Activated CD4-positive, alpha-beta T cell treated with anti-CD3 and anti-CD28 coated beads, Interleukin-2, amount 10 ng/mL, durations not matched to agents 24 days and 14 days (primary cell): ENCODE results near the gene MUC5B. TPM values are rescaled to one million over a fixed set of nuclear protein-coding genes. Genes with fewer than 3 reads are reported as not detected.
"Not testable (repeated sequence)": the region's sequence is repeated elsewhere in the genome, so short reads cannot be mapped to it uniquely, and the experiment has no call there.

Experiments
- DNase-seq: peaks from one replicate; pipeline ENCODE4 v3.0.0; 2022
- H3K27ac Mint-ChIP-seq: one replicate; pipeline ENCODE4 v1.8.0; 2022; ENCODE audit warnings: mild to moderate bottlenecking, mixed read lengths
- H3K27me3 Mint-ChIP-seq: one replicate; pipeline ENCODE4 v1.8.0; 2022; ENCODE audit warnings: mixed read lengths
- H3K36me3 Mint-ChIP-seq: one replicate; pipeline ENCODE4 v1.8.0; 2022; ENCODE audit warnings: low read depth, mild to moderate bottlenecking, mixed read lengths
- H3K4me1 Mint-ChIP-seq: one replicate; pipeline ENCODE4 v1.8.0; 2021; ENCODE audit warnings: mixed read lengths
- H3K4me3 Mint-ChIP-seq: one replicate; pipeline ENCODE4 v1.8.0; 2022; ENCODE audit warnings: mild to moderate bottlenecking, moderate library complexity, mixed read lengths
- H3K9me3 Mint-ChIP-seq: one replicate; pipeline ENCODE4 v1.8.0; 2021; ENCODE audit warnings: mixed read lengths
- intact Hi-C: fragments of 100-400 bp; cut with micrococcal nuclease; formaldehyde crosslinking; loops from one replicate; pipeline ENCODE4 v1.15.1; 2023
- total RNA-seq: library from RNA; stranded (reverse); gene quantifications from 2 replicates; pipeline ENCODE4 v1.2.3, GENCODE V29; 2022

MUC5B gene
- total RNA-seq, 1 donor from 2014 or later = not detected

DNA sequence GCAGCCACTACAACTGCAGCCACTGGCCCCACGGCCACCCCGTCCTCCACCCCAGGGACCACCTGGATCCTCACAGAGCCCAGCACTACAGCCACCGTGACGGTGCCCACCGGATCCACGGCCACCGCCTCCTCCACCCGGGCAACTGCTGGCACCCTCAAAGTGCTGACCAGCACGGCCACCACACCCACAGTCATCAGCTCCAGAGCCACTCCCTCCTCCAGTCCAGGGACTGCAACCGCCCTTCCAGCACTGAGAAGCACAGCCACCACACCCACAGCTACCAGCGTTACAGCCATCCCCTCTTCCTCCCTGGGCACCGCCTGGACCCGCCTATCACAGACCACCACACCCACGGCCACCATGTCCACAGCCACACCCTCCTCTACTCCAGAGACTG, 23.4 kb downstream of the MUC5B start:
- H3K27ac Mint-ChIP-seq, H3K36me3 Mint-ChIP-seq, H3K9me3 Mint-ChIP-seq, H3K4me1 Mint-ChIP-seq, intact Hi-C loops, H3K27me3 Mint-ChIP-seq, DNase-seq, H3K4me3 Mint-ChIP-seq: not testable (repeated sequence)

GRCh38 chr11:1247026-1247425, 24.2 kb downstream of the MUC5B start:
- H3K27me3 Mint-ChIP-seq, DNase-seq, intact Hi-C loops, H3K36me3 Mint-ChIP-seq, H3K4me3 Mint-ChIP-seq, H3K4me1 Mint-ChIP-seq, H3K27ac Mint-ChIP-seq, H3K9me3 Mint-ChIP-seq: not testable (repeated sequence)

- H3K27me3 Mint-ChIP-seq, H3K36me3 Mint-ChIP-seq, H3K4me3 Mint-ChIP-seq, H3K4me1 Mint-ChIP-seq, DNase-seq, intact Hi-C loops, H3K9me3 Mint-ChIP-seq, H3K27ac Mint-ChIP-seq: not testable (repeated sequence)
Measured at GRCh38 chr11:1248951-1249350, 26.1 kb downstream of the MUC5B start.

DNA sequence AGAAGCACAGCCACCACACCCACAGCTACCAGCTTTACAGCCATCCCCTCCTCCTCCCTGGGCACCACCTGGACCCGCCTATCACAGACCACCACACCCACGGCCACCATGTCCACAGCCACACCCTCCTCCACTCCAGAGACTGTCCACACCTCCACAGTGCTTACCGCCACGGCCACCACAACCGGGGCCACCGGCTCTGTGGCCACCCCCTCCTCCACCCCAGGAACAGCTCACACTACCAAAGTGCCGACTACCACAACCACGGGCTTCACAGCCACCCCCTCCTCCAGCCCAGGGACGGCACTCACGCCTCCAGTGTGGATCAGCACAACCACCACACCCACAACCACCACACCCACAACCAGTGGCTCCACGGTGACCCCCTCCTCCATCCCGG, 27.5 kb downstream of the MUC5B start:
- DNase-seq, H3K4me3 Mint-ChIP-seq, H3K27ac Mint-ChIP-seq, H3K36me3 Mint-ChIP-seq, H3K9me3 Mint-ChIP-seq, intact Hi-C loops, H3K4me1 Mint-ChIP-seq, H3K27me3 Mint-ChIP-seq: not testable (repeated sequence)

- H3K4me1 Mint-ChIP-seq = no peaks in the 10 kb centered on the region
- intact Hi-C loops = no loop called here
- no peaks in the 10 kb centered on the region for H3K27me3 Mint-ChIP-seq
- H3K27ac Mint-ChIP-seq = no peak overlapping the region
- no peak for DNase-seq
- no peak overlapping the region for H3K4me3 Mint-ChIP-seq
- peaks cover 8% of the 10 kb centered on the region for H3K9me3 Mint-ChIP-seq
- peaks cover 4% of the 10 kb centered on the region for H3K36me3 Mint-ChIP-seq
Measured at GRCh38 chr11:1251236-1251770, 28.4 kb downstream of the MUC5B start.

DNA sequence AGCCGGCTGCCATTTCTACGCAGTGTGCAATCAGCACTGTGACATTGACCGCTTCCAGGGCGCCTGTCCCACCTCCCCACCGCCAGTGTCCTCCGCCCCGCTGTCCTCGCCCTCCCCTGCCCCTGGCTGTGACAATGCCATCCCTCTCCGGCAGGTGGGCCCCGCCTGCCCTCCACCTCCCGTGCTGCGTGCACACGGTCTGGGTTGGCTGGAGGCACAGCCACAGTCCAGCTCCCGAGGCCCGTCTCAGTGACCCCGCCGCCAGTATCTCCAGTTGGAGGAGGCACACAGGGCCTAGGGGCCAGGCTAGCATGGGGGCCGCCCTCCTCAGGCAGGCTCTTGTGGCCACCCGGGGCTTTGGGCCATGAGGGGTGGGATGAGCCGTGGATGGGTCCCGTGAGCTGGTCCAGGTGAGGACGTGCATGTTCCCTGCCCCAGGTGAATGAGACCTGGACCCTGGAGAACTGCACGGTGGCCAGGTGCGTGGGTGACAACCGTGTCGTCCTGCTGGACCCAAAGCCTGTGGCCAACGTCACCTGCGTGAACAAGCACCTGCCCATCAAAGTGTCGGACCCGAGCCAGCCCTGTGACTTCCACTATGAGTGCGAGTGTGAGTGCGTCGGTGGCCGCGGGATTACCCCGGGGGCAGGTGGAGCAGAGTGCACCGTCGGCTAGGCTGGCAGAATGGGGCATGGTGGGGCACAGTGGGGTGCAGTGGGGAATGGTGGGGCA, 29.7 kb downstream of the MUC5B start:
- Mint-ChIP-seq H3K4me3 (no peak overlapping the region), H3K27ac (no peak overlapping the region), H3K36me3 (peaks cover 4% of the 10 kb centered on the region), H3K4me1 (no peaks in the 10 kb centered on the region), H3K9me3 (peaks cover 8% of the 10 kb centered on the region), H3K27me3 (no peaks in the 10 kb centered on the region)
- intact Hi-C loops = no loop called here
- DNase-seq = no peak

- DNase-seq = no peak
- intact Hi-C loops = no loop called here
- H3K27ac Mint-ChIP-seq = no peak overlapping the region
- H3K4me3 Mint-ChIP-seq = no peak overlapping the region
- peaks cover 4% of the 10 kb centered on the region for H3K36me3 Mint-ChIP-seq
- no peaks in the 10 kb centered on the region for H3K4me1 Mint-ChIP-seq
- H3K27me3 Mint-ChIP-seq = no peaks in the 10 kb centered on the region
- peaks cover 8% of the 10 kb centered on the region for H3K9me3 Mint-ChIP-seq
Measured at GRCh38 chr11:1253103-1253485, 30.2 kb downstream of the MUC5B start.

GRCh38 chr11:1254086-1254648, 31.3 kb downstream of the MUC5B start:
- Mint-ChIP-seq H3K4me1 (no peaks in the 10 kb centered on the region), H3K27me3 (no peaks in the 10 kb centered on the region), H3K27ac (no peak overlapping the region), H3K9me3 (peaks cover 8% of the 10 kb centered on the region), H3K36me3 (peaks cover 4% of the 10 kb centered on the region), H3K4me3 (no peak overlapping the region)
- intact Hi-C loops = no loop called here
- DNase-seq = no peak

GRCh38 chr11:1254733-1255132, 31.9 kb downstream of the MUC5B start:
- Mint-ChIP-seq H3K36me3 (peaks cover 4% of the 10 kb centered on the region), H3K4me1 (no peaks in the 10 kb centered on the region), H3K4me3 (no peak overlapping the region), H3K9me3 (peaks cover 6% of the 10 kb centered on the region), H3K27ac (no peak overlapping the region), H3K27me3 (no peaks in the 10 kb centered on the region)
- intact Hi-C loops = no loop called here
- DNase-seq = no peak

- intact Hi-C loops = no loop called here
- H3K4me1 Mint-ChIP-seq = no peaks in the 10 kb centered on the region
- H3K36me3 Mint-ChIP-seq = peaks cover 4% of the 10 kb centered on the region
- no peak for DNase-seq
- no peak overlapping the region for H3K4me3 Mint-ChIP-seq
- peaks cover 5% of the 10 kb centered on the region for H3K9me3 Mint-ChIP-seq
- no peaks in the 10 kb centered on the region for H3K27me3 Mint-ChIP-seq
- no peak overlapping the region for H3K27ac Mint-ChIP-seq
Measured at GRCh38 chr11:1255151-1255550, 32.3 kb downstream of the MUC5B start.

- Mint-ChIP-seq H3K36me3 (peaks cover 2% of the 10 kb centered on the region), H3K4me1 (no peaks in the 10 kb centered on the region), H3K27ac (no peak overlapping the region), H3K27me3 (no peaks in the 10 kb centered on the region), H3K9me3 (no peaks in the 10 kb centered on the region), H3K4me3 (no peak overlapping the region)
- DNase-seq = no peak
- intact Hi-C loops = no loop called here
Measured at GRCh38 chr11:1256257-1257045, 33.6 kb downstream of the MUC5B start.

DNA sequence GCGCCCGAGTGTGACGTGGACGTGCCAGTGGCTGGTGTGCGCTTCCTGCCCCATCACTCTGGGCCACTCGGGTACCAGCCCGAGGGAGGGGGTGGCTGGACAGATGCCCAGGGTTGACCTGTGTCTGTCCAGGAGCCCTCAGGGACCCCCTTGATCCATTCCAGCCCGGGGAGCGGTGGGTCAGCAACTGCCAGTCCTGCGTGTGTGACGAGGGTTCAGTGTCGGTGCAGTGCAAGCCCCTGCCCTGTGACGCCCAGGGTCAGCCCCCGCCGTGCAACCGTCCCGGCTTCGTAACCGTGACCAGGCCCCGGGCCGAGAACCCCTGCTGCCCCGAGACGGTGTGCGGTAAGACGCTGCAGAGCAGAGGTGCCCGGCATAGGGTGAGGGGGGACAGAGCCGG, 34.5 kb downstream of the MUC5B start:
- no peaks in the 10 kb centered on the region for H3K36me3 Mint-ChIP-seq
- H3K4me3 Mint-ChIP-seq = no peak overlapping the region
- H3K27ac Mint-ChIP-seq = no peak overlapping the region
- H3K27me3 Mint-ChIP-seq = no peaks in the 10 kb centered on the region
- no peaks in the 10 kb centered on the region for H3K9me3 Mint-ChIP-seq
- H3K4me1 Mint-ChIP-seq = no peaks in the 10 kb centered on the region
- no peak for DNase-seq
- intact Hi-C loops = no loop called here

DNA sequence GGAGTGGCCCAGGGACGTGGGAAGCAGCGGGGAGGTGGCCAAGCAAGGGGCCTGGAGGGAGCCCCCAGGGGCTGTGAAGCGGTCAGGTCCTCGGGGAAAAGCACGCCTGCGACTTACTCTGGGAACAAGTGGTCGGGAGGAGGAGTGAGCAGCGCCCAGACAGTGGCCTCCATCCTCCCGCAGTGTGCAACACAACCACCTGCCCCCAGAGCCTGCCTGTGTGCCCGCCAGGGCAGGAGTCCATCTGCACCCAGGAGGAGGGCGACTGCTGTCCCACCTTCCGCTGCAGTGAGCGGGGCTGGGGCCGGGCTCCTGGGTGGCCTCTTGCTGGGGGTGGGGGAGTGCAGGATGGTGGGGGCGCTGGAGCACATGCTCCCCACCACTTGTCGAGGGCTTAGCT, 35.0 kb downstream of the MUC5B start:
- H3K36me3 Mint-ChIP-seq = no peaks in the 10 kb centered on the region
- no peak for DNase-seq
- H3K27me3 Mint-ChIP-seq = no peaks in the 10 kb centered on the region
- no peak overlapping the region for H3K4me3 Mint-ChIP-seq
- intact Hi-C loops = no loop called here
- H3K4me1 Mint-ChIP-seq = peaks cover 2% of the 10 kb centered on the region
- no peaks in the 10 kb centered on the region for H3K9me3 Mint-ChIP-seq
- no peak overlapping the region for H3K27ac Mint-ChIP-seq

DNA sequence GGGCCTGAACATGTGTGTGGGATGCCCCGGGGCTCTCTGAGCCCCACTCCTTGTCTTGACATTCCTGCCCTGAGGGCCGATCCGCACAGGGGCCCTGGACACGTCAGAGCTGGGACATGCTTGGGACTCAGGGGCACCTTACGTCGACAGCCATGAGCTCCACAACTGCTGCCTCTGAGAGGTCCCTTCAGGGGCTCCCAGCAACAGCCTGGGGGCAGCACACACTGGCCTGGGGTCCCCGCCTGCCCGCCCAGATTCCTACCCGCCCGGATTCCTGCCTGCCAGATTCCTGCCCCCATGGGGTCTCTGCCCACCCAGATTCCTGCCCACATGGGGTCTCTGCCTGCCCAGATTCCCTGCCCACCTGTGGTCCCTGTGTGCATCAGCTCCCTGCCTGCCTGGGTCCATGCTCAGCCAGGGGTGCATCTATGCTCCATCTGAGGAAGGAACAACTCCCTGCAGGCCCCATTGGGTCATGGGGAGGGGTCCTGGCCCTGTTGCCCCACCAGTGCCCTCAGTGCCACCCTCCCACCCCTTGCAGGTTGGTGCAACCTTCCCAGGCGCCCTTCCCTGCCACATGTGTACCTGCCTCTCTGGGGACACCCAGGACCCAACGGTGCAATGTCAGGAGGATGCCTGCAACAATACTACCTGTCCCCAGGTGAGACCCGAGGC, 35.7 kb downstream of the MUC5B start:
- no peaks in the 10 kb centered on the region for H3K36me3 Mint-ChIP-seq
- H3K4me3 Mint-ChIP-seq = no peak overlapping the region
- intact Hi-C loops = no loop called here
- H3K27me3 Mint-ChIP-seq = no peaks in the 10 kb centered on the region
- peaks cover 2% of the 10 kb centered on the region for H3K4me1 Mint-ChIP-seq
- DNase-seq = no peak
- no peaks in the 10 kb centered on the region for H3K9me3 Mint-ChIP-seq
- no peak overlapping the region for H3K27ac Mint-ChIP-seq
